CD1c-positive myeloid dendritic cell (primary cell): ENCODE data around the gene ARV1.
"Not testable (repeated sequence)": the region's sequence is repeated elsewhere in the genome, so short reads cannot be mapped to it uniquely, and the experiment has no call there.

Source experiments
- DNase-seq: peaks from one replicate; pipeline ENCODE4 v3.0.0-alpha.2; 2016; ENCODE audit errors: extremely low spot score

The ARV1 gene

GRCh38 chr1:231019711-231020110 lies 40.8 kb downstream of the ARV1 start:
- no peak for DNase-seq

GRCh38 chr1:231020139-231020601 lies 41.3 kb downstream of the ARV1 start:
- no peak for DNase-seq

GRCh38 chr1:231020816-231021215 lies 41.9 kb downstream of the ARV1 start:
- DNase-seq: no peak

- DNase-seq: peak; percentile 49
These were observed 42.7 kb downstream of the ARV1 start for GRCh38 chr1:231021540-231022031.

- DNase-seq: not testable (repeated sequence)
These were observed 43.6 kb downstream of the ARV1 start for GRCh38 chr1:231022543-231022942.

- DNase-seq: no peak
These were observed 44.3 kb downstream of the ARV1 start for GRCh38 chr1:231023150-231023549.

GRCh38 chr1:231026576-231026975 lies 47.7 kb downstream of the ARV1 start:
- no peak for DNase-seq

GRCh38 chr1:231027136-231027925 lies 48.4 kb downstream of the ARV1 start:
- DNase-seq: peak; percentile 54

- no peak for DNase-seq
These were observed 49.1 kb downstream of the ARV1 start for GRCh38 chr1:231027971-231028370.

- DNase-seq: no peak
These were observed 49.8 kb downstream of the ARV1 start for GRCh38 chr1:231028682-231029081.

- DNase-seq: not testable (repeated sequence)
These were observed 50.4 kb downstream of the ARV1 start for GRCh38 chr1:231029247-231029646.

GRCh38 chr1:231029841-231030240 lies 50.9 kb downstream of the ARV1 start:
- DNase-seq: no peak

- no peak for DNase-seq
These were observed 54.1 kb downstream of the ARV1 start for GRCh38 chr1:231032963-231033362.

- DNase-seq: no peak
These were observed 56.9 kb downstream of the ARV1 start for GRCh38 chr1:231035799-231036198.

GRCh38 chr1:231036416-231036815 lies 57.5 kb downstream of the ARV1 start:
- DNase-seq: peak; percentile 33

- DNase-seq: no peak
These were observed 59.0 kb downstream of the ARV1 start for GRCh38 chr1:231037585-231038517.

- peak; percentile 37 for DNase-seq
These were observed 60.5 kb downstream of the ARV1 start for GRCh38 chr1:231039161-231040018.

- peak; percentile 64 for DNase-seq
These were observed 61.3 kb downstream of the ARV1 start, which contains the start of gene FAM89A for GRCh38 chr1:231040019-231040799. Gene FAM89A (minus strand): TSS chr1:231040254. CDS start chr1:231040211, 43 bp downstream.

- no peak for DNase-seq
These were observed 62.2 kb downstream of the ARV1 start for GRCh38 chr1:231040800-231041718.
